ENCODE data around the gene ISM2. TPM values are rescaled to one million over a fixed set of nuclear protein-coding genes. Genes with fewer than 3 reads are reported as not detected.

Gene ISM2
- total and polyA plus RNA-seq, 2 of the 13 experiments (the other 11 are each of a cell fraction or from before 2014, with no cell fraction given): 1.8 to 40.7 TPM

GRCh38 chr14:77482422-77482821 is 16.2 kb downstream of the ISM2 start:
- no peak overlapping the region for H2AFZ ChIP-seq (ENCODE audit: low read length)
- no peak for ATAC-seq
- no peak for DNase-seq (ENCODE audit: low spot score)
- in situ Hi-C loops (cut with HindIII; ENCODE audit: extremely low pct_ligation_motif_present, low pct_unique_long_range_greater_than_20kb): no loop called here
- FAIRE-seq: no peak
- POLR2A ChIA-PET: no interaction called here
- no peak overlapping the region for H3K4me2 ChIP-seq (ENCODE audit: low read depth, low read length)
- no peaks in the 10 kb centered on the region for H4K20me1 ChIP-seq (ENCODE audit: insufficient read depth, low read length)
- no peaks in the 10 kb centered on the region for H3K79me2 ChIP-seq (ENCODE audit: insufficient read depth, low read length)
- no peak overlapping the region for H3K9ac ChIP-seq (ENCODE audit: insufficient read depth, low read depth, low read length)
- no peak overlapping the region for H3K4me3 ChIP-seq (replicated peaks in 1 of 3; ENCODE audit: insufficient read depth in 1 of 3, low read depth in 2 of 3, low read length in 3 of 3)
- 96% methylated on average over 8 of the region's 8 CpGs for WGBS (ENCODE audit: low lambda C conversion rate)
- H3K36me3 ChIP-seq (replicated peaks in 1 of 2; ENCODE audit: control insufficient read depth in 1 of 2, insufficient read depth in 2 of 2, low read length in 2 of 2): peaks cover 31 to 50% of the 10 kb centered on the region in 2 experiments
- no peaks in the 10 kb centered on the region for H3K27me3 ChIP-seq (ENCODE audit: control insufficient read depth in 1 of 2, insufficient read depth in 2 of 2, low read length in 2 of 2)
- H3K4me1 ChIP-seq (ENCODE audit: insufficient read depth, low read length): no peaks in the 10 kb centered on the region
- no peaks in the 10 kb centered on the region for H3K9me3 ChIP-seq (ENCODE audit: low read length)
- no peak overlapping the region for H3K27ac ChIP-seq (ENCODE audit: extremely low read length, insufficient read depth, low read length)
- BruUV-seq (replicated peaks): no TSS peak
- intact Hi-C loops (cut with micrococcal nuclease; ENCODE audit: unreplicated experiment): no loop called here
- CTCF ChIA-PET (ENCODE audit: low intra/inter-chr PET ratio, low total read pairs): no interaction called here
- TF ChIP-seq ZNF709 (CRISPR knock-in tag; IDR thresholded peaks at IDR 0.05): no peak
- TF ChIP-seq NFIB (CRISPR knock-in tag; IDR thresholded peaks at IDR 0.05; ENCODE audit: borderline replicate concordance): no peak
- no peak for TF ChIP-seq TCF7L2 (IDR thresholded peaks at IDR 0.05; ENCODE audit: low read depth, low read length)
- TF ChIP-seq MXD4 (CRISPR knock-in tag; IDR thresholded peaks at IDR 0.05): no peak
- no peak for TF ChIP-seq ZNF317 (CRISPR knock-in tag; IDR thresholded peaks at IDR 0.05)
- TF ChIP-seq ZNF567 (CRISPR knock-in tag; IDR thresholded peaks at IDR 0.05; ENCODE audit: borderline replicate concordance): no peak
- no peak for TF ChIP-seq ZIK1 (CRISPR knock-in tag; IDR thresholded peaks at IDR 0.05; ENCODE audit: borderline replicate concordance, low read depth)
- no peak for TF ChIP-seq ZSCAN30 (CRISPR knock-in tag; IDR thresholded peaks at IDR 0.05)
- TF ChIP-seq RBAK (CRISPR knock-in tag; IDR thresholded peaks at IDR 0.05): no peak
- TF ChIP-seq, protein P1, sequence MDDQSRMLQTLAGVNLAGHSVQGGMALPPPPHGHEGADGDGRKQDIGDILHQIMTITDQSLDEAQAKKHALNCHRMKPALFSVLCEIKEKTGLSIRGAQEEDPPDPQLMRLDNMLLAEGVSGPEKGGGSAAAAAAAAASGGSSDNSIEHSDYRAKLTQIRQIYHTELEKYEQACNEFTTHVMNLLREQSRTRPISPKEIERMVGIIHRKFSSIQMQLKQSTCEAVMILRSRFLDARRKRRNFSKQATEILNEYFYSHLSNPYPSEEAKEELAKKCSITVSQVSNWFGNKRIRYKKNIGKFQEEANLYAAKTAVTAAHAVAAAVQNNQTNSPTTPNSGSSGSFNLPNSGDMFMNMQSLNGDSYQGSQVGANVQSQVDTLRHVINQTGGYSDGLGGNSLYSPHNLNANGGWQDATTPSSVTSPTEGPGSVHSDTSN (CRISPR knock-in tag; IDR thresholded peaks at IDR 0.05; ENCODE audit: borderline replicate concordance): no peak
- no peak for TF ChIP-seq ZNF160 (CRISPR knock-in tag; IDR thresholded peaks at IDR 0.05)
- TF ChIP-seq ZNF407 (CRISPR knock-in tag; IDR thresholded peaks at IDR 0.05; ENCODE audit: not compliant biosample characterization): no peak
- no peak for TF ChIP-seq TFDP2 (CRISPR knock-in tag; IDR thresholded peaks at IDR 0.05)
- no peak for TF ChIP-seq NFE2 (CRISPR knock-in tag; IDR thresholded peaks at IDR 0.05)
- TF ChIP-seq ZNF17 (CRISPR knock-in tag; IDR thresholded peaks at IDR 0.05): no peak

Measured in HepG2 (cell line).